Neural cell (in vitro differentiated cells): ENCODE results near the gene FLAD1. TPM values are rescaled to one million over a fixed set of nuclear protein-coding genes. Genes with fewer than 3 reads are reported as not detected.

Experiments
- H2AFZ ChIP-seq: fragments of 200-600, 300-800 bp; sonication (generic), shearing (Covaris generic); 2 replicates; pipeline ENCODE4 v1.6.0; 2014; ENCODE audit warnings: low read depth, mild to moderate bottlenecking, antibody characterized with exemption, low read length, moderate library complexity
- H3F3A ChIP-seq: fragments of 200-600 bp; shearing (Covaris generic); 2 replicates; pipeline ENCODE4 v1.6.1; 2016; ENCODE audit warnings: mild to moderate bottlenecking, moderate library complexity, mixed read lengths, antibody characterized with exemption, low read length; ENCODE audit not compliant: insufficient read depth, poor library complexity, severe bottlenecking
- H3K27ac ChIP-seq: fragments of 200-600, 300-800 bp; sonication (generic), shearing (Covaris generic); 2 replicates; pipeline ENCODE4 v1.5.1; 2014; ENCODE audit warnings: mild to moderate bottlenecking, low read length, moderate library complexity
- H3K27me3 ChIP-seq: fragments of 300-800, 200-600 bp; sonication (generic), shearing (Covaris generic); 2 replicates; pipeline ENCODE4 v1.6.0; 2014; ENCODE audit warnings: mild to moderate bottlenecking, low read depth, low read length, moderate library complexity; ENCODE audit not compliant: insufficient read depth
- H3K36me3 ChIP-seq: fragments of 300-800, 200-600 bp; sonication (generic), shearing (Covaris generic); 2 replicates; pipeline ENCODE4 v1.5.1; 2014; ENCODE audit warnings: mild to moderate bottlenecking, antibody characterized with exemption, low read length, moderate library complexity; ENCODE audit not compliant: insufficient read depth
- H3K4me2 ChIP-seq: fragments of 300-800, 200-600 bp; sonication (generic), shearing (Covaris generic); 2 replicates; pipeline ENCODE4 v1.6.0; 2014; ENCODE audit warnings: mild to moderate bottlenecking, low read length
- H3K4me3 ChIP-seq: fragments of 300-800, 200-600 bp; sonication (generic), shearing (Covaris generic); 2 replicates; pipeline ENCODE4 v1.5.1; 2014; ENCODE audit warnings: mild to moderate bottlenecking, low read length, moderate library complexity
- H3K79me2 ChIP-seq: fragments of 200-600 bp; shearing (Covaris generic); replicated peaks from 2 replicates; pipeline ENCODE4 v1.6.0; 2014; ENCODE audit warnings: mild to moderate bottlenecking, low read length, moderate library complexity; ENCODE audit not compliant: insufficient read depth
- H3K9ac ChIP-seq: fragments of 300-800, 200-600 bp; sonication (generic), shearing (Covaris generic); 2 replicates; pipeline ENCODE4 v1.6.1; 2016; ENCODE audit warnings: mild to moderate bottlenecking, low read length, mixed read lengths
- H3K9me2 ChIP-seq: fragments of 200-600 bp; shearing (Covaris generic); 2 replicates; pipeline ENCODE4 v1.6.1; 2016; ENCODE audit warnings: mild to moderate bottlenecking, low read length, mixed read lengths; ENCODE audit not compliant: insufficient read depth
- H3K9me3 ChIP-seq: fragments of 200-600, 300-800 bp; sonication (generic), shearing (Covaris generic); 2 replicates; pipeline ENCODE4 v1.6.1; 2016; ENCODE audit warnings: mild to moderate bottlenecking, mixed run types, low read length, moderate library complexity, mixed read lengths
- H4K20me1 ChIP-seq: fragments of 200-600 bp; shearing (Covaris generic); 2 replicates; pipeline ENCODE4 v1.6.1; 2016; ENCODE audit warnings: mild to moderate bottlenecking, mixed run types; ENCODE audit not compliant: insufficient read depth
- CTCF ChIP-seq: fragments of 450-650 bp; IDR thresholded peaks from 2 replicates; pipeline ENCODE4 v1.5.1; 2014; ENCODE audit warnings: antibody characterized with exemption, mild to moderate bottlenecking, moderate library complexity; ENCODE audit not compliant: poor library complexity, severe bottlenecking
- EP300 ChIP-seq: fragments of 450-650 bp; conservative IDR thresholded peaks from 2 replicates; pipeline ENCODE4 v1.6.1; 2014; ENCODE audit warnings: antibody characterized with exemption, mild to moderate bottlenecking, moderate library complexity; ENCODE audit not compliant: poor library complexity, severe bottlenecking
- EZH2 ChIP-seq: fragments of 200-600, 300-800 bp; shearing (Covaris generic), sonication (generic); IDR thresholded peaks from 2 replicates; pipeline ENCODE4 v1.6.1; 2014; ENCODE audit warnings: antibody characterized with exemption, low read length, borderline replicate concordance, mild to moderate bottlenecking; ENCODE audit not compliant: insufficient read depth, poor library complexity, severe bottlenecking
- MXI1 ChIP-seq: fragments of 450-650 bp; conservative IDR thresholded peaks from 2 replicates; pipeline ENCODE4 v1.6.1; 2014; ENCODE audit warnings: antibody characterized with exemption, mild to moderate bottlenecking; ENCODE audit not compliant: poor library complexity, severe bottlenecking
- RAD21 ChIP-seq: fragments of 450-650 bp; conservative IDR thresholded peaks from 2 replicates; pipeline ENCODE4 v1.6.1; 2014; ENCODE audit warnings: antibody characterized with exemption, mild to moderate bottlenecking, moderate library complexity
- REST ChIP-seq: IDR thresholded peaks from 2 replicates; pipeline ENCODE4 v1.6.1; 2012; ENCODE audit warnings: borderline replicate concordance
- SMC3 ChIP-seq: fragments of 450-650 bp; conservative IDR thresholded peaks from 2 replicates; pipeline ENCODE4 v1.6.1; 2014; ENCODE audit warnings: antibody characterized with exemption, mild to moderate bottlenecking, moderate library complexity; ENCODE audit not compliant: poor library complexity
- TAF1 ChIP-seq: IDR thresholded peaks from 2 replicates; pipeline ENCODE4 v1.6.1; 2012; ENCODE audit warnings: low read depth
- polyA plus RNA-seq: library from polyadenylated mRNA; depleted of rRNA; stranded (reverse); fragments of >200 nt; gene quantifications from 2 replicates; pipeline ENCODE4 v1.2.3, GENCODE V29; 2014

The FLAD1 gene
- polyA plus RNA-seq, 1 donor from 2014 or later: 68.6 TPM

GRCh38 chr1:154990276-154990675 lies 7.1 kb downstream of the FLAD1 start:
- H3K27ac ChIP-seq: no peak overlapping the region
- H3K9me3 ChIP-seq: no peaks in the 10 kb centered on the region
- H3K36me3 ChIP-seq: no peaks in the 10 kb centered on the region
- TF ChIP-seq TAF1: no peak
- no peak for TF ChIP-seq RAD21
- no peak for TF ChIP-seq SMC3
- TF ChIP-seq EP300: no peak
- TF ChIP-seq REST: no peak
- TF ChIP-seq MXI1: no peak
- TF ChIP-seq CTCF: no peak
- no peak for TF ChIP-seq EZH2
- H3K9me2 ChIP-seq: no peaks in the 10 kb centered on the region
- H4K20me1 ChIP-seq: no peaks in the 10 kb centered on the region
- no peak overlapping the region for H3K9ac ChIP-seq
- no peaks in the 10 kb centered on the region for H3K27me3 ChIP-seq
- peaks cover under 1% of the 10 kb centered on the region for H3K79me2 ChIP-seq
- no peak overlapping the region for H3K4me3 ChIP-seq
- H3K4me2 ChIP-seq: no peak overlapping the region
- no peak overlapping the region for H2AFZ ChIP-seq
- H3F3A ChIP-seq: no peaks in the 10 kb centered on the region

GRCh38 chr1:154992721-154993571 lies 9.8 kb downstream of the FLAD1 start:
- Histone ChIP-seq H3K27ac (no peak overlapping the region), H4K20me1 (no peaks in the 10 kb centered on the region), H2AFZ (no peak overlapping the region), H3F3A (no peaks in the 10 kb centered on the region), H3K9me3 (no peaks in the 10 kb centered on the region), H3K27me3 (no peaks in the 10 kb centered on the region), H3K36me3 (no peaks in the 10 kb centered on the region), H3K4me3 (no peak overlapping the region), H3K9ac (no peak overlapping the region), H3K4me2 (no peak overlapping the region), H3K9me2 (no peaks in the 10 kb centered on the region), H3K79me2 (no peaks in the 10 kb centered on the region)
- no peak for TF ChIP-seq CTCF
